Nephron (organoid): Measurements from ENCODE around the gene ZNF443.
"Not testable (repeated sequence)": the region's sequence is repeated elsewhere in the genome, so short reads cannot be mapped to it uniquely, and the experiment has no call there.

Experiments used
- H3K27ac Mint-ChIP-seq, 3 experiments: 2 replicates each; pipeline ENCODE4 v1.8.0; 2020; ENCODE audit warnings: mixed read lengths in 3 of 3, mild to moderate bottlenecking in 2 of 3, moderate library complexity in 1 of 3
- H3K27me3 Mint-ChIP-seq: 2 replicates; pipeline ENCODE4 v1.8.0; 2021; ENCODE audit warnings: low read depth, mild to moderate bottlenecking, moderate library complexity, mixed read lengths
- H3K36me3 Mint-ChIP-seq: 2 replicates; pipeline ENCODE4 v1.8.0; 2020; ENCODE audit warnings: low read depth, mixed read lengths
- H3K4me1 Mint-ChIP-seq: 2 replicates; pipeline ENCODE4 v1.8.0; 2020; ENCODE audit warnings: mixed read lengths
- H3K4me3 Mint-ChIP-seq, 3 experiments: 2 replicates each; pipeline ENCODE4 v1.8.0; 2020; ENCODE audit warnings: mild to moderate bottlenecking in 3 of 3, mixed read lengths in 3 of 3, moderate library complexity in 2 of 3
- H3K9me3 Mint-ChIP-seq: 2 replicates; pipeline ENCODE4 v1.8.0; 2020; ENCODE audit warnings: mixed read lengths
- CTCF ChIP-seq, 3 experiments: fragments of 200-600 bp; sonication (generic); IDR thresholded peaks; one replicate each; pipeline ENCODE4 v1.5.0; 2021; ENCODE audit warnings: antibody characterized with exemption in 3 of 3; ENCODE audit not compliant: unreplicated experiment in 3 of 3

ZNF443 gene

GRCh38 chr19:12440541-12441316 is at the start of gene ZNF443:
TSS of gene ZNF443 (minus strand) at chr19:12441021. CDS start at chr19:12440914, 107 bp downstream.
- H3K36me3 Mint-ChIP-seq: peaks cover 32% of the 10 kb centered on the region
- H3K9me3 Mint-ChIP-seq: peaks cover 33% of the 10 kb centered on the region
- peaks cover 5% of the 10 kb centered on the region for H3K4me1 Mint-ChIP-seq
- peak within 1 kb of the TSS; percentile 83 to 98 (median 97) for H3K27ac Mint-ChIP-seq
- H3K27me3 Mint-ChIP-seq: no peaks in the 10 kb centered on the region
- peak within 1 kb of the TSS; percentile 99 to 100 (median 100) for H3K4me3 Mint-ChIP-seq
- TF ChIP-seq CTCF (IDR thresholded peaks at IDR 0.05; ENCODE audit: unreplicated experiment in 3 of 3): no peak

GRCh38 chr19:12486265-12486783 is 45.5 kb upstream of the ZNF443 start:
- Mint-ChIP-seq H3K27ac (peak overlapping the region in 2 of 3 experiments; percentile 47 to 48), H3K4me3 (peak overlapping the region; percentile 59 to 79 (median 66)), H3K4me1 (peaks cover 26% of the 10 kb centered on the region), H3K9me3 (peaks cover 11% of the 10 kb centered on the region), H3K36me3 (peaks cover 18% of the 10 kb centered on the region)
- H3K27me3 Mint-ChIP-seq: not testable (repeated sequence)

- Mint-ChIP-seq H3K36me3 (peaks cover 19% of the 10 kb centered on the region), H3K27me3 (no peaks in the 10 kb centered on the region), H3K27ac (peak overlapping the region in 2 of 3 experiments; percentile 94 to 98), H3K4me1 (peaks cover 26% of the 10 kb centered on the region), H3K4me3 (peak overlapping the region; percentile 92 to 97 (median 96)), H3K9me3 (peaks cover 11% of the 10 kb centered on the region)
- no peak for TF ChIP-seq CTCF (IDR thresholded peaks at IDR 0.05; ENCODE audit: unreplicated experiment in 3 of 3)
These were observed 44.8 kb upstream of the ZNF443 start for GRCh38 chr19:12485571-12485970.

GRCh38 chr19:12485052-12485416 is 44.2 kb upstream of the ZNF443 start:
- peak overlapping the region; percentile 87 to 98 (median 94) for H3K27ac Mint-ChIP-seq
- TF ChIP-seq CTCF (IDR thresholded peaks at IDR 0.05; ENCODE audit: unreplicated experiment in 3 of 3): no peak
- peaks cover 26% of the 10 kb centered on the region for H3K4me1 Mint-ChIP-seq
- peaks cover 20% of the 10 kb centered on the region for H3K36me3 Mint-ChIP-seq
- H3K4me3 Mint-ChIP-seq: peak overlapping the region; percentile 92 to 97 (median 96)
- H3K27me3 Mint-ChIP-seq: no peaks in the 10 kb centered on the region
- H3K9me3 Mint-ChIP-seq: peaks cover 11% of the 10 kb centered on the region

- H3K36me3 Mint-ChIP-seq: peaks cover 25% of the 10 kb centered on the region
- peak within 1 kb of the TSS; percentile 92 to 97 (median 96) for H3K4me3 Mint-ChIP-seq
- no peaks in the 10 kb centered on the region for H3K27me3 Mint-ChIP-seq
- peaks cover 11% of the 10 kb centered on the region for H3K9me3 Mint-ChIP-seq
- peak within 1 kb of the TSS; percentile 87 to 98 (median 94) for H3K27ac Mint-ChIP-seq
- no peak for TF ChIP-seq CTCF (IDR thresholded peaks at IDR 0.05; ENCODE audit: unreplicated experiment in 3 of 3)
- H3K4me1 Mint-ChIP-seq: peaks cover 26% of the 10 kb centered on the region
These were observed 43.7 kb upstream of the ZNF443 start, which contains the start of gene ZNF709 for GRCh38 chr19:12484371-12485051. TSS of gene ZNF709 (minus strand) at chr19:12484816. CDS start at chr19:12484657, 159 bp downstream.

- Mint-ChIP-seq H3K27me3 (no peaks in the 10 kb centered on the region), H3K27ac (peak overlapping the region; percentile 87 to 94 (median 88)), H3K36me3 (peaks cover 26% of the 10 kb centered on the region), H3K4me1 (peaks cover 26% of the 10 kb centered on the region), H3K9me3 (peaks cover 11% of the 10 kb centered on the region), H3K4me3 (peak overlapping the region; percentile 92 to 97 (median 96))
- no peak for TF ChIP-seq CTCF (IDR thresholded peaks at IDR 0.05; ENCODE audit: unreplicated experiment in 3 of 3)
These were observed 43.2 kb upstream of the ZNF443 start for GRCh38 chr19:12484011-12484370.
